Stimulated activated CD4-positive, alpha-beta T cell treated with anti-CD3 and anti-CD28 coated beads, Interleukin-2, amount 100 ng/mL, for 24 hours (primary cell): Measurements from ENCODE around the gene CPNE5.

Source experiments
- DNase-seq, 2 donors: peaks; one replicate each; pipeline ENCODE4 v3.0.0-alpha.2; 2020

Gene CPNE5

GRCh38 chr6:36856277-36856676, 17.0 kb upstream of the CPNE5 start:
- DNase-seq, result no peak

GRCh38 chr6:36855750-36856149, 16.5 kb upstream of the CPNE5 start:
- DNase-seq, result no peak

GRCh38 chr6:36853325-36853724, 14.1 kb upstream of the CPNE5 start:
- DNase-seq, result no peak

GRCh38 chr6:36852481-36853147, 13.4 kb upstream of the CPNE5 start:
- DNase-seq, result no peak

- DNase-seq, result no peak
Measured at GRCh38 chr6:36851626-36852025, 12.4 kb upstream of the CPNE5 start.

- DNase-seq, result peak in 1 of 2 donors; percentile 42
Measured at GRCh38 chr6:36851149-36851614, 11.9 kb upstream of the CPNE5 start.

- no peak for DNase-seq
Measured at GRCh38 chr6:36850021-36850420, 10.8 kb upstream of the CPNE5 start.

GRCh38 chr6:36848658-36849441, 9.6 kb upstream of the CPNE5 start:
- DNase-seq, result no peak

GRCh38 chr6:36847991-36848390, 8.7 kb upstream of the CPNE5 start:
- no peak for DNase-seq

GRCh38 chr6:36847152-36847551, 7.9 kb upstream of the CPNE5 start:
- no peak for DNase-seq

GRCh38 chr6:36845233-36845632, 6.0 kb upstream of the CPNE5 start:
- no peak for DNase-seq

GRCh38 chr6:36844232-36845170, 5.3 kb upstream of the CPNE5 start:
- no peak for DNase-seq

- no peak for DNase-seq
Measured at GRCh38 chr6:36843170-36843569, 3.9 kb upstream of the CPNE5 start.

GRCh38 chr6:36841756-36842155, 2.5 kb upstream of the CPNE5 start:
- DNase-seq, result no peak

GRCh38 chr6:36840432-36841403, 1.5 kb upstream of the CPNE5 start:
- peak; percentile 25 to 47 for DNase-seq

GRCh38 chr6:36839749-36840431, 646 bp upstream of the CPNE5 start:
- DNase-seq, result peak; percentile 44 to 60

- no peak for DNase-seq
Measured at GRCh38 chr6:36837686-36838085, 1.6 kb downstream of the CPNE5 start.

GRCh38 chr6:36837022-36837339, 2.3 kb downstream of the CPNE5 start:
- DNase-seq, result no peak

- no peak for DNase-seq
Measured at GRCh38 chr6:36836111-36837021, 2.9 kb downstream of the CPNE5 start.

- DNase-seq, result no peak
Measured at GRCh38 chr6:36834576-36835341, 4.5 kb downstream of the CPNE5 start.
